ENCODE data around the gene OR51F1. TPM values are rescaled to one million over a fixed set of nuclear protein-coding genes. Genes with fewer than 3 reads are reported as not detected.

Gene OR51F1
- total and polyA plus RNA-seq, 2 of the 8 experiments (the other 6 are each of a cell fraction or from before 2014, with no cell fraction given) = not detected

DNA sequence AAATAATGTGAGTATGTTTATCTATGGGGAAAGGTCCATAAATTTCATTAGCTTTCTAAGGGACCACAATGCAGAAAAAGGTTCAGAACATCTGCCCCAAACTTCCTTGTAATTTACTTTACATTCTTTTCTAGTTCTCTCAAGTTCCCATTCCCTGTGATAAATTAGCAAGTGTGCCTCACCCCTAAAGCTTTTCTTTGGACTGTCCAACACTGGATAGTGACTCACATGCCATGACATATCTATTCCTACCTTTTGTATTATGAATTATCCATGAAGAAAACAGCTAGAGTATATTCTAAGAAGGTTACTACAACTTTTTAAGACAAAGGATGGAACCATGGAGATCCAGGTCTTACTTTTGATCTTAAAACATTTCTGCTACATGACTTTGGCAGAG is 1.6 kb downstream of the OR51F1 start:
- no peak overlapping the region for H4K91ac ChIP-seq (replicated peaks; ENCODE audit: insufficient read length, low read length)
- H3K4me2 ChIP-seq (ENCODE audit: insufficient read depth in 1 of 2, low read depth in 2 of 2, low read length in 2 of 2) = no peak overlapping the region
- no peak overlapping the region for H3K4me3 ChIP-seq (ENCODE audit: extremely low read depth in 1 of 4, insufficient read depth in 2 of 4, low read depth in 3 of 4, low read length in 4 of 4)
- no peak overlapping the region for H3K23ac ChIP-seq (ENCODE audit: insufficient read length)
- H3K79me1 ChIP-seq (ENCODE audit: low read depth, low read length) = no peaks in the 10 kb centered on the region
- no peak overlapping the region for H2BK20ac ChIP-seq (ENCODE audit: low read length)
- H3K27me3 ChIP-seq (replicated peaks in 1 of 4; ENCODE audit: control insufficient read depth in 3 of 4, extremely low read depth in 1 of 4, insufficient read depth in 3 of 4, low read length in 3 of 4) = no peaks in the 10 kb centered on the region
- FAIRE-seq (no peak), DNase-seq (ENCODE audit: low read depth in 1 of 2, low spot score in 2 of 2) (no peak)
- no peak overlapping the region for H2BK120ac ChIP-seq (replicated peaks; ENCODE audit: low read depth, low read length)
- H3K79me2 ChIP-seq (ENCODE audit: control insufficient read depth in 1 of 2, insufficient read depth in 2 of 2, low read length in 2 of 2) = no peaks in the 10 kb centered on the region
- no peak overlapping the region for H3K18ac ChIP-seq (ENCODE audit: extremely low read depth, low read length)
- no peak overlapping the region for H3K27ac ChIP-seq (ENCODE audit: low read depth, low read length)
- H2BK15ac ChIP-seq (ENCODE audit: low read length) = no peak overlapping the region
- H3K4me1 ChIP-seq (replicated peaks in 1 of 4; ENCODE audit: control insufficient read depth in 3 of 4, insufficient read depth in 4 of 4, low read length in 3 of 4) = no peaks in the 10 kb centered on the region
- H3K9ac ChIP-seq (replicated peaks in 1 of 4; ENCODE audit: extremely low read depth in 1 of 4, low read depth in 3 of 4, low read length in 3 of 4) = no peak overlapping the region
- H3K9me3 ChIP-seq (ENCODE audit: insufficient read depth in 2 of 2, low read depth in 1 of 2, low read length in 1 of 2) = no peaks in the 10 kb centered on the region
- H3K4ac ChIP-seq (replicated peaks; ENCODE audit: insufficient read length, low read depth, low read length) = no peak overlapping the region
- H2BK5ac ChIP-seq (ENCODE audit: low read depth, low read length) = no peak overlapping the region
- H3K14ac ChIP-seq (ENCODE audit: insufficient read length) = no peak overlapping the region
- no peaks in the 10 kb centered on the region for H4K20me1 ChIP-seq (replicated peaks in 1 of 2; ENCODE audit: control insufficient read depth in 1 of 2, insufficient read depth in 2 of 2, low read length in 2 of 2)
- H2AK5ac ChIP-seq (ENCODE audit: low read depth, low read length) = no peak overlapping the region
- no peaks in the 10 kb centered on the region for H3K36me3 ChIP-seq (ENCODE audit: control insufficient read depth in 2 of 4, insufficient read depth in 4 of 4, low read length in 3 of 4)
- H4K8ac ChIP-seq (ENCODE audit: extremely low read depth, insufficient read depth, low read length) = no peak overlapping the region
- H2AFZ ChIP-seq (ENCODE audit: low read length) = no peak overlapping the region
- no peak overlapping the region for H3K56ac ChIP-seq (replicated peaks; ENCODE audit: insufficient read length, low read depth, low read length)
- no peak overlapping the region for H4K5ac ChIP-seq (ENCODE audit: insufficient read length, low read depth, low read length)
- no peaks in the 10 kb centered on the region for H3K23me2 ChIP-seq (ENCODE audit: low read depth, low read length)
- CTCF ChIA-PET (ENCODE audit: partially characterized antibody) = interaction anchor here (0.6 to 1.7 kb wide), 3 partner anchors 29 to 64 kb away, joined by 3 to 4 read pairs (median 3); no protein-coding TSS in a partner anchor
- no peak overlapping the region for H2BK12ac ChIP-seq (ENCODE audit: low read depth, low read length)
- POLR2A ChIA-PET (ENCODE audit: partially characterized antibody) = no interaction called here
- TF ChIP-seq CTBP2 (IDR thresholded peaks at IDR 0.05; ENCODE audit: borderline replicate concordance, insufficient read depth, insufficient read length, low read length) (no peak), KDM5A (IDR thresholded peaks at IDR 0.05; ENCODE audit: low read length) (no peak), CEBPB (IDR thresholded peaks at IDR 0.05; ENCODE audit: low read depth, low read length) (no peak)

All from H1 (cell line).